ENCODE results near the gene FOCAD.

Gene FOCAD

GRCh38 chr9:20683351-20684034, 566 bp upstream of the FOCAD start:
- Histone ChIP-seq H3K4me1 (ENCODE audit: insufficient read depth, low read length) (peaks cover 9% of the 10 kb centered on the region; the same call in 1 of the 2 replicates), H3K27me3 (ENCODE audit: insufficient read depth, low read length) (no peaks in the 10 kb centered on the region), H3K9me3 (ENCODE audit: insufficient read depth, low read depth, low read length) (no peaks in the 10 kb centered on the region), H3K9ac (ENCODE audit: low read depth, low read length) (peak overlapping the region; percentile 63), H3K4me3 (ENCODE audit: low read length) (peak overlapping the region; percentile 77), H3K27ac (ENCODE audit: low read depth, low read length) (peak overlapping the region; percentile 3; the same call in 1 of the 2 replicates), H3K36me3 (ENCODE audit: insufficient read depth, low read length) (no peaks in the 10 kb centered on the region)
- WGBS = 37% methylated on average over 27 of the region's 27 CpGs

GRCh38 chr9:20684875-20685696, 1.0 kb downstream of the FOCAD start:
- peak overlapping the region; percentile 77 for H3K4me3 ChIP-seq (ENCODE audit: low read length)
- H3K4me1 ChIP-seq (ENCODE audit: insufficient read depth, low read length) = peaks cover 9% of the 10 kb centered on the region; the same call in 1 of the 2 replicates
- peak overlapping the region; percentile 87 for H3K9ac ChIP-seq (ENCODE audit: low read depth, low read length)
- H3K36me3 ChIP-seq (ENCODE audit: insufficient read depth, low read length) = no peaks in the 10 kb centered on the region
- H3K27ac ChIP-seq (ENCODE audit: low read depth, low read length) = peak overlapping the region; percentile 81; the same call in 1 of the 2 replicates
- no peaks in the 10 kb centered on the region for H3K27me3 ChIP-seq (ENCODE audit: insufficient read depth, low read length)
- WGBS = 50% methylated on average over 10 of the region's 10 CpGs
- no peaks in the 10 kb centered on the region for H3K9me3 ChIP-seq (ENCODE audit: insufficient read depth, low read depth, low read length)

GRCh38 chr9:20685769-20686168, 1.7 kb downstream of the FOCAD start:
- Histone ChIP-seq H3K27me3 (ENCODE audit: insufficient read depth, low read length) (no peaks in the 10 kb centered on the region), H3K27ac (ENCODE audit: low read depth, low read length) (no peak overlapping the region), H3K9ac (ENCODE audit: low read depth, low read length) (no peak overlapping the region), H3K4me3 (ENCODE audit: low read length) (no peak overlapping the region), H3K4me1 (ENCODE audit: insufficient read depth, low read length) (peaks cover 9% of the 10 kb centered on the region; the same call in 1 of the 2 replicates), H3K36me3 (ENCODE audit: insufficient read depth, low read length) (no peaks in the 10 kb centered on the region), H3K9me3 (ENCODE audit: insufficient read depth, low read depth, low read length) (no peaks in the 10 kb centered on the region)
- 93% methylated on average over 8 of the region's 8 CpGs for WGBS

- 95% methylated on average over 1 of the region's 2 CpGs for WGBS
- H3K27ac ChIP-seq (ENCODE audit: low read depth, low read length) = no peak overlapping the region
- H3K27me3 ChIP-seq (ENCODE audit: insufficient read depth, low read length) = no peaks in the 10 kb centered on the region
- no peak overlapping the region for H3K9ac ChIP-seq (ENCODE audit: low read depth, low read length)
- H3K4me1 ChIP-seq (ENCODE audit: insufficient read depth, low read length) = peaks cover 17% of the 10 kb centered on the region
- H3K36me3 ChIP-seq (ENCODE audit: insufficient read depth, low read length) = no peaks in the 10 kb centered on the region
- H3K9me3 ChIP-seq (ENCODE audit: insufficient read depth, low read depth, low read length) = no peaks in the 10 kb centered on the region
- H3K4me3 ChIP-seq (ENCODE audit: low read length) = no peak overlapping the region
Measured at GRCh38 chr9:20689833-20690232, 5.8 kb downstream of the FOCAD start.

GRCh38 chr9:20692554-20692953, 8.5 kb downstream of the FOCAD start:
- 82% methylated on average over 5 of the region's 5 CpGs for WGBS
- peaks cover 10% of the 10 kb centered on the region; the same call in 1 of the 2 replicates for H3K4me1 ChIP-seq (ENCODE audit: insufficient read depth, low read length)
- H3K36me3 ChIP-seq (ENCODE audit: insufficient read depth, low read length) = no peaks in the 10 kb centered on the region
- H3K27me3 ChIP-seq (ENCODE audit: insufficient read depth, low read length) = no peaks in the 10 kb centered on the region
- H3K9me3 ChIP-seq (ENCODE audit: insufficient read depth, low read depth, low read length) = no peaks in the 10 kb centered on the region
- no peak overlapping the region for H3K4me3 ChIP-seq (ENCODE audit: low read length)
- H3K9ac ChIP-seq (ENCODE audit: low read depth, low read length) = no peak overlapping the region
- H3K27ac ChIP-seq (ENCODE audit: low read depth, low read length) = no peak overlapping the region

GRCh38 chr9:20693068-20693467, 9.0 kb downstream of the FOCAD start:
- H3K27me3 ChIP-seq (ENCODE audit: insufficient read depth, low read length) = no peaks in the 10 kb centered on the region
- no peaks in the 10 kb centered on the region for H3K9me3 ChIP-seq (ENCODE audit: insufficient read depth, low read depth, low read length)
- peaks cover 10% of the 10 kb centered on the region; the same call in 1 of the 2 replicates for H3K4me1 ChIP-seq (ENCODE audit: insufficient read depth, low read length)
- H3K4me3 ChIP-seq (ENCODE audit: low read length) = no peak overlapping the region
- no peak overlapping the region for H3K27ac ChIP-seq (ENCODE audit: low read depth, low read length)
- 88% methylated on average over 4 of the region's 4 CpGs for WGBS
- H3K9ac ChIP-seq (ENCODE audit: low read depth, low read length) = no peak overlapping the region
- H3K36me3 ChIP-seq (ENCODE audit: insufficient read depth, low read length) = no peaks in the 10 kb centered on the region

- Histone ChIP-seq H3K9me3 (ENCODE audit: insufficient read depth, low read depth, low read length) (no peaks in the 10 kb centered on the region), H3K36me3 (ENCODE audit: insufficient read depth, low read length) (no peaks in the 10 kb centered on the region), H3K27ac (ENCODE audit: low read depth, low read length) (no peak overlapping the region), H3K4me1 (ENCODE audit: insufficient read depth, low read length) (peaks cover 10% of the 10 kb centered on the region; the same call in 1 of the 2 replicates), H3K4me3 (ENCODE audit: low read length) (no peak overlapping the region), H3K9ac (ENCODE audit: low read depth, low read length) (no peak overlapping the region), H3K27me3 (ENCODE audit: insufficient read depth, low read length) (no peaks in the 10 kb centered on the region)
Measured at GRCh38 chr9:20694248-20694647, 10.2 kb downstream of the FOCAD start.

GRCh38 chr9:20697021-20697719, 13.1 kb downstream of the FOCAD start:
- Histone ChIP-seq H3K36me3 (ENCODE audit: insufficient read depth, low read length) (no peaks in the 10 kb centered on the region), H3K9ac (ENCODE audit: low read depth, low read length) (no peak overlapping the region), H3K27ac (ENCODE audit: low read depth, low read length) (no peak overlapping the region), H3K4me1 (ENCODE audit: insufficient read depth, low read length) (peaks cover 10% of the 10 kb centered on the region; the same call in 1 of the 2 replicates), H3K4me3 (ENCODE audit: low read length) (no peak overlapping the region), H3K9me3 (ENCODE audit: insufficient read depth, low read depth, low read length) (no peaks in the 10 kb centered on the region), H3K27me3 (ENCODE audit: insufficient read depth, low read length) (no peaks in the 10 kb centered on the region)
- WGBS = 90% methylated on average over 3 of the region's 3 CpGs

GRCh38 chr9:20698782-20699181, 14.7 kb downstream of the FOCAD start:
- Histone ChIP-seq H3K27me3 (ENCODE audit: insufficient read depth, low read length) (no peaks in the 10 kb centered on the region), H3K4me1 (ENCODE audit: insufficient read depth, low read length) (peaks cover 3% of the 10 kb centered on the region; the same call in 1 of the 2 replicates), H3K27ac (ENCODE audit: low read depth, low read length) (no peak overlapping the region), H3K4me3 (ENCODE audit: low read length) (no peak overlapping the region), H3K9ac (ENCODE audit: low read depth, low read length) (no peak overlapping the region), H3K36me3 (ENCODE audit: insufficient read depth, low read length) (no peaks in the 10 kb centered on the region), H3K9me3 (ENCODE audit: insufficient read depth, low read depth, low read length) (no peaks in the 10 kb centered on the region)

GRCh38 chr9:20701060-20701459, 17.0 kb downstream of the FOCAD start:
- no peaks in the 10 kb centered on the region; the same call in 1 of the 2 replicates for H3K4me1 ChIP-seq (ENCODE audit: insufficient read depth, low read length)
- 90% methylated on average over 1 of the region's 1 CpG for WGBS
- H3K36me3 ChIP-seq (ENCODE audit: insufficient read depth, low read length) = no peaks in the 10 kb centered on the region
- H3K27ac ChIP-seq (ENCODE audit: low read depth, low read length) = no peak overlapping the region
- no peaks in the 10 kb centered on the region for H3K9me3 ChIP-seq (ENCODE audit: insufficient read depth, low read depth, low read length)
- no peak overlapping the region for H3K9ac ChIP-seq (ENCODE audit: low read depth, low read length)
- H3K27me3 ChIP-seq (ENCODE audit: insufficient read depth, low read length) = no peaks in the 10 kb centered on the region
- no peak overlapping the region for H3K4me3 ChIP-seq (ENCODE audit: low read length)

- WGBS = 90% methylated on average over 3 of the region's 4 CpGs
Measured at GRCh38 chr9:20702570-20702969, 18.5 kb downstream of the FOCAD start.

More at GRCh38 chr9:20702570-20702969, 18.5 kb downstream of the FOCAD start:
- H3K4me3 ChIP-seq (ENCODE audit: low read length) = no peak overlapping the region
- no peak overlapping the region for H3K9ac ChIP-seq (ENCODE audit: low read depth, low read length)
- H3K36me3 ChIP-seq (ENCODE audit: insufficient read depth, low read length) = no peaks in the 10 kb centered on the region
- H3K9me3 ChIP-seq (ENCODE audit: insufficient read depth, low read depth, low read length) = no peaks in the 10 kb centered on the region
- H3K4me1 ChIP-seq (ENCODE audit: insufficient read depth, low read length) = no peaks in the 10 kb centered on the region; the same call in 1 of the 2 replicates
- no peak overlapping the region for H3K27ac ChIP-seq (ENCODE audit: low read depth, low read length)
- H3K27me3 ChIP-seq (ENCODE audit: insufficient read depth, low read length) = no peaks in the 10 kb centered on the region
